Stomach (tissue), 9 donors: ENCODE measurements around the gene GGN. TPM values are rescaled to one million over a fixed set of nuclear protein-coding genes. Genes with fewer than 3 reads are reported as not detected.

Experiments
- DNase-seq, 2 donors: peaks; one replicate each; pipeline versions ENCODE4 v3.0.0 to v3.0.0-alpha.2; 2013 to 2019
- H3K27ac ChIP-seq, 5 donors: fragments of 200-600 bp in 4 of 5; sonication (generic) in 4 of 5; one replicate each; pipeline ENCODE4 v1.5.1; 2013 to 2019; ENCODE audit warnings: mild to moderate bottlenecking in 1 of 5, moderate library complexity in 1 of 5
- H3K27me3 ChIP-seq, 3 donors: fragments of 200-600 bp; sonication (generic); one replicate each; pipeline ENCODE4 v1.5.1; 2017 to 2019; ENCODE audit warnings: mixed run types in 1 of 3
- H3K36me3 ChIP-seq, 4 donors: fragments of 200-600 bp; sonication (generic); 1 replicate in 3 of 4; 2 replicates in 1 of 4; pipeline ENCODE4 v1.5.1; 2016 to 2019
- H3K4me1 ChIP-seq, 4 donors: fragments of 200-600 bp; sonication (generic); one replicate each; pipeline ENCODE4 v1.5.1; 2016 to 2019
- H3K4me3 ChIP-seq, 4 donors: fragments of 200-600 bp; sonication (generic) in 3 of 4; one replicate each; pipeline ENCODE4 v1.5.1; 2016 to 2019; ENCODE audit warnings: mild to moderate bottlenecking in 1 of 4
- H3K9me3 ChIP-seq, 4 donors: fragments of 200-600 bp; sonication (generic); one replicate each; pipeline ENCODE4 v1.5.1; 2016 to 2019
- CTCF ChIP-seq, 7 experiments: fragments of 450-650 bp in 4 of 7; fragments of 200-600 bp in 3 of 7; sonication (generic) in 3 of 7; IDR thresholded peaks; one replicate each; pipeline ENCODE4 v1.5.1; 2016 to 2019; ENCODE audit warnings: antibody characterized with exemption in 7 of 7, control low read depth in 2 of 7, mild to moderate bottlenecking in 1 of 7
- EP300 ChIP-seq: sonication (generic); formaldehyde crosslinking; IDR thresholded peaks from one replicate; pipeline ENCODE4 v1.6.1; 2017; ENCODE audit warnings: antibody characterized with exemption
- POLR2A ChIP-seq, 4 donors: fragments of 450-650 bp; IDR thresholded peaks; one replicate each; pipeline ENCODE4 v1.6.1; 2016; ENCODE audit warnings: antibody characterized with exemption in 4 of 4, control low read depth in 2 of 4, mild to moderate bottlenecking in 1 of 4, moderate library complexity in 1 of 4
- POLR2AphosphoS5 ChIP-seq, 3 donors: sonication (generic); formaldehyde crosslinking; IDR thresholded peaks; one replicate each; pipeline ENCODE4 v1.6.1; 2016; ENCODE audit warnings: antibody characterized with exemption in 3 of 3
- WGBS, 5 donors: extraction: QIAGEN DNeasy Blood & Tissue Kit in 3 of 5; methylation state at CpG; one replicate each; pipeline versions ENCODE4 v1.1.5 to v1.1.7; 2013 to 2018; 5-methylcytosine and 5-hydroxymethylcytosine counted together
- intact Hi-C: fragments of 100-400 bp; cut with DNase I; formaldehyde crosslinking; loops from one replicate; pipeline ENCODE4 v1.15.1; 2023; ENCODE audit warnings: low total_unique reads
- polyA plus RNA-seq, 3 donors: library from polyadenylated mRNA; stranded (reverse); fragments of 200-250 nt; gene quantifications; one replicate each; pipeline ENCODE4 v1.2.3, GENCODE V29; 2013
- total RNA-seq, 5 donors: library from RNA; depleted of rRNA; stranded (reverse); fragments of >200 nt; gene quantifications; one replicate each; pipeline versions ENCODE4 v1.1.0 to v1.2.3, GENCODE V29; 2014 to 2016
- donor health status: healthy with polysubstance abuse.
- donor health status: Bipolar disorder and iron deficiency.
- donor health status: healthy.

The GGN gene
- total and polyA plus RNA-seq, 8 donors, result 0.19 to 0.30 TPM; not detected in 6

DNA sequence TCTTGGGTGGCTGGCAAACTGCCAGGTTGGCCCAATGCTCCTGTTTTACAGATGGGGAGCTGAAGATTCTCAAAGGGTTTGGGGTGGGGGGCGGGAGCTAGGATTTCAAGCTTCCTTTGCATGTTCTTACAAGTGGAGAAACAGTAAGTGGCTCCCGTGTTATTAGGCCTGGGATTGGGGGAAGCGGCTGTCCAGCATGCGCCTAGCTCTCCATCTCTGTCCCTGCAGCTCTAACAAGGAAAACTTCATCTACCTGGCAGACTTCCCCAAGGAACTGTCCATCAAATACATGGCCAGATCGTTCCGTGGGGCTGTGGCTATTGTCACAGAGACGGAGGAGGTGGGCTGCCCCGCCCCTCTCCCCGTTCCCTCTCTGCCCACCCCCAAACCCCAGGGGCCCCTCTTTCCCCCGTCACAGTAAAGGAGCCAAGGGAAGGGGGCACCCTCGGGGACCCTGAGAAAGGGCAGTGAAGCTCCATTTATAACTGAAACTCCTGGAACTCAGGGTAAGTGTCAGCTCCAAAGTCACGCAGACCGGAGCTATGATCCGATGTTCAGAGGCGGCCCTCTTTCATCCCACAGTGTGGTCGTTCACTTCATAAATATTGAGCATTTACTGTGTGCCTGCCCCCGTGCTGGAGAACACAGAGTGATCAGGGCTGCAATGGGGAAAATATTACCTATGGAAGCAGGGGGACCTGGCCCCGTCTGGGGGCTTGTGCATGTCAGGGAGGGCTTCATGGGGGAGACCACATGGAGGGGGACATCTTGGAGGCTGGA is 28.4 kb downstream of the GGN start:
- intact Hi-C loops, result no loop called here
- WGBS, 5 donors, result 42 to 47% (median 44%) methylated on average over 16 to 18 of the region's 18 CpGs
- DNase-seq, result no peak
- H3K27ac ChIP-seq, result no peak overlapping the region
- no peaks in the 10 kb centered on the region for H3K36me3 ChIP-seq
- H3K27me3 ChIP-seq, result peaks cover 0 to 87% (median 28%) of the 10 kb centered on the region in 3 donors
- peaks cover 16 to 23% (median 22%) of the 10 kb centered on the region in 4 donors for H3K4me1 ChIP-seq
- no peak for TF ChIP-seq POLR2A (IDR thresholded peaks at IDR 0.05)
- no peak overlapping the region for H3K4me3 ChIP-seq
- H3K9me3 ChIP-seq, result no peaks in the 10 kb centered on the region

DNA sequence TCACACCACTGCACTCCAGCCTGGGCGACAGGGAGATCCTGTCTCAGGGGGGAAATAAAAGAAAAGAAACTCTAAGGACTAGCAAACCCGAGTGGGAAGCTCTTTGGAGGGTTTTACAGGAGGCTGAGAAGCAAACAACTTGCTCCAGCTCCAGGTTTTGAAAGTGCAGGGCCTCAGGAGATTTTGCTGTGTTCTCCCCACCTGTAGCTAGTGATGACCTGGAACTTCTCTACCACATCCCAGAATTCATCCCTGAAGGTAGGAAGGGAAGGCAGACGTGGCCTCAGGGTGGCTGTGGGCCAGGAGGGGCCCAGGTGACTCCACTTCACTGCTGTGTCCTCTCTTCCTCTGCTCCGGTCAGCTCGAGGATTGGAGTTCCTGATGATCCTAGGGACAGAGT is 29.8 kb downstream of the GGN start:
- Histone ChIP-seq H3K27ac (no peak overlapping the region), H3K27me3 (peaks cover 0 to 88% (median 32%) of the 10 kb centered on the region in 3 donors), H3K9me3 (no peaks in the 10 kb centered on the region), H3K4me3 (no peak overlapping the region), H3K36me3 (no peaks in the 10 kb centered on the region), H3K4me1 (peaks cover 16 to 22% (median 21%) of the 10 kb centered on the region in 4 donors)
- no peak for DNase-seq
- intact Hi-C loops, result no loop called here
- TF ChIP-seq CTCF (IDR thresholded peaks at IDR 0.05) (no peak), EP300 (no peak), POLR2AphosphoS5 (IDR thresholded peaks at IDR 0.05) (no peak), POLR2A (IDR thresholded peaks at IDR 0.05) (no peak)
- whole genome bisulfite sequencing, 5 donors, result 33 to 45% (median 42%) methylated on average over 3 to 5 of the region's 5 CpGs

GRCh38 chr19:38355728-38356725 is 31.8 kb downstream of the GGN start:
- Histone ChIP-seq H3K4me3 (no peak overlapping the region), H3K27ac (no peak overlapping the region), H3K9me3 (no peaks in the 10 kb centered on the region), H3K36me3 (no peaks in the 10 kb centered on the region), H3K27me3 (peaks cover 0 to 78% (median 24%) of the 10 kb centered on the region in 3 donors), H3K4me1 (peaks cover 0 to 2% (median under 1%) of the 10 kb centered on the region in 4 donors)
- intact Hi-C loops, result no loop called here
- DNase-seq, result no peak
- WGBS, 5 donors, result 70 to 77% (median 74%) methylated on average over 16 of the region's 16 CpGs
- TF ChIP-seq POLR2A (IDR thresholded peaks at IDR 0.05) (no peak), CTCF (IDR thresholded peaks at IDR 0.05) (no peak), EP300 (no peak), POLR2AphosphoS5 (IDR thresholded peaks at IDR 0.05) (no peak)

GRCh38 chr19:38352611-38353010 is 35.2 kb downstream of the GGN start:
- Histone ChIP-seq H3K4me1 (no peaks in the 10 kb centered on the region), H3K4me3 (no peak overlapping the region), H3K27ac (no peak overlapping the region), H3K27me3 (peaks cover 0 to 51% (median 12%) of the 10 kb centered on the region in 3 donors), H3K9me3 (no peaks in the 10 kb centered on the region), H3K36me3 (no peaks in the 10 kb centered on the region)
- WGBS, 5 donors, result 70 to 90% (median 81%) methylated on average over 7 to 8 of the region's 8 CpGs
- no peak for DNase-seq
- intact Hi-C loops, result no loop called here
- TF ChIP-seq POLR2AphosphoS5 (IDR thresholded peaks at IDR 0.05), result no peak
- TF ChIP-seq POLR2A (IDR thresholded peaks at IDR 0.05), result no peak
- TF ChIP-seq EP300, result no peak
- no peak for TF ChIP-seq CTCF (IDR thresholded peaks at IDR 0.05)
